OCI-LY3 (cell line): ENCODE results near the gene HAVCR1.

Source experiments
- CTCF ChIP-seq: fragments of 200-600, 300-600 bp; sonication (generic); IDR thresholded peaks from 2 replicates; pipeline ENCODE4 v1.5.1; 2014; ENCODE audit warnings: antibody characterized with exemption, low read length, low read depth
- EZH2phosphoT487 ChIP-seq: fragments of 200-600 bp; shearing (Covaris generic); IDR thresholded peaks from 2 replicates; pipeline ENCODE4 v1.6.1; 2018; ENCODE audit warnings: antibody characterized with exemption, mixed run types, low read depth

- TF ChIP-seq CTCF (no peak), EZH2phosphoT487 (no peak)
Measured at GRCh38 chr5:157069949-157070348, 11.0 kb upstream of the HAVCR1 start.
